ENCODE measurements around the gene HECTD4. TPM values are rescaled to one million over a fixed set of nuclear protein-coding genes. Genes with fewer than 3 reads are reported as not detected.
A peak's percentile ranks its signal among the peaks of the same experiment; 100 is the strongest.

The HECTD4 gene
- total and polyA plus RNA-seq, 9 of the 15 experiments (the other 6 are each of a cell fraction or from before 2014, with no cell fraction given), result 3.5 to 33.3 (median 13.5) TPM

DNA sequence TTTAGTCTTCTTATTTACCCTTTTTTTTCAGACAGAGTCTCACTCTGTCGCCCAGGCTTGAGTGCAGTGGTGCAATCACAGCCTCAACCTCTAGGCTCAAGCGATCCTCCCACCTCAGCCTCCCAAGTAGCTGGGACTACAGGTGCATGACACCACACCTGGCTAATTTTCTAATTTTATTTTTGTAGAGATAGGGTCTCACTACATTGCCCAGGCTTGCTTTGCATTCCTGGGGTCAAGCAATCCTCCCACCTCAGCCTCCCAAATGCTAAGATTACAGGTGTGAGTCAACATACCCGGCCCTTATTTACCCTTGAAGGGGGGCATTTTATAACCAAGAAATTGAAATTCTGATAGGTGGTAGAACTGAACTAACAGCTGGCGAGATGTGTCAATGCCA lies 21.0 kb downstream of the HECTD4 start:
- H3K79me2 ChIP-seq (ENCODE audit: control insufficient read depth, insufficient read depth, low read length), result peaks cover 49% of the 10 kb centered on the region
- ChIA-PET CTCF (ENCODE audit: low intra/inter-chr PET ratio) (no interaction called here), POLR2A (no interaction called here)
- intact Hi-C loops (cut with micrococcal nuclease) (no loop called here), in situ Hi-C loops (cut with MboI) (no loop called here)
- 0 out of 2 replicates have a peak, but pooled peaks cover 3% of the 10 kb centered on the region for H4K20me1 ChIP-seq (replicated peaks; ENCODE audit: control insufficient read depth, insufficient read depth, low read length)
- H3K36me3 ChIP-seq (ENCODE audit: control insufficient read depth, insufficient read depth, low read length), result no peaks in the 10 kb centered on the region
- H3K9me3 ChIP-seq (replicated peaks; ENCODE audit: control insufficient read depth, insufficient read depth, low read depth, low read length), result no peaks in the 10 kb centered on the region
- peaks cover 11 to 15% of the 10 kb centered on the region in 2 experiments; a peak in 4 of 5 replicates for H3K4me1 ChIP-seq (replicated peaks in 1 of 2; ENCODE audit: control insufficient read depth in 2 of 2, insufficient read depth in 2 of 2, low read length in 2 of 2)
- H3K27ac ChIP-seq (ENCODE audit: extremely low read depth, low read depth, low read length), result no peak overlapping the region
- BruUV-seq (replicated peaks), result no TSS peak
- ATAC-seq (no peak), FAIRE-seq (no peak), DNase-seq (ENCODE audit: extremely low read depth in 1 of 4, low spot score in 3 of 4) (no peak)
- no peak overlapping the region for H3K4me3 ChIP-seq
- H3K4me2 ChIP-seq (ENCODE audit: insufficient read depth, low read length), result no peak overlapping the region
- 68% methylated on average over 4 of the region's 4 CpGs for WGBS (ENCODE audit: insufficient coverage, low coverage, missing lambda C conversion rate)
- H2AFZ ChIP-seq (ENCODE audit: low read depth, low read length), result no peak overlapping the region
- TF ChIP-seq ZNF121 (CRISPR knock-in tag; conservative IDR thresholded peaks at IDR 0.05) (peak; percentile 51; the same call in 1 of the 2 replicates), BRD9 (IDR thresholded peaks at IDR 0.05; ENCODE audit: low read depth, partially characterized antibody) (no peak)
- no peak overlapping the region for H3K9ac ChIP-seq (ENCODE audit: insufficient read depth in 1 of 2, low read depth in 2 of 2, low read length in 2 of 2)
- H3K27me3 ChIP-seq (ENCODE audit: control insufficient read depth in 2 of 2, insufficient read depth in 2 of 2, low read length in 2 of 2), result no peaks in the 10 kb centered on the region
- no peaks in the 10 kb centered on the region for H3K9me1 ChIP-seq (ENCODE audit: control insufficient read depth, insufficient read depth, low read length)

DNA sequence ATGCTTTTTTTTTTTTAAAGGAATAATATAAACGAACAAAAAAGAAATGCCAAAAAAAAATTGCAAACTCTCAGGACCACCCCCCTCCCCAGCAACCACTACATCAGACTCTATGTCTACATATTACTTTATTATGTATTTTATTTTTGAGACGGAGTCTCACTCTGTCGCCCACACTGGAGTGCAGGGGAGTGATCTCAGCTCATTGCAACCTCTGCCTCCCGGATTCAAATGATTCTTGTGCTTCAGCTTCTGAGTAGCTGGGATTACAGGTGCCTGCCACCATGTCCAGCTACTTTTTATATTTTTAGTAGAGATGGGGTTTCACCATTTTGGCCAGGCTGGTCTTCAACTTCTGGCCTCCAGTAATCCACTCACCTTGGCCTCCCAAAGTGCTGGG lies 22.9 kb downstream of the HECTD4 start:
- Histone ChIP-seq H3K9ac (ENCODE audit: insufficient read depth in 1 of 2, low read depth in 2 of 2, low read length in 2 of 2) (no peak overlapping the region), H2AFZ (ENCODE audit: low read depth, low read length) (no peak overlapping the region), H3K36me3 (ENCODE audit: control insufficient read depth, insufficient read depth, low read length) (no peaks in the 10 kb centered on the region), H3K79me2 (ENCODE audit: control insufficient read depth, insufficient read depth, low read length) (peaks cover 45% of the 10 kb centered on the region), H3K9me3 (replicated peaks; ENCODE audit: control insufficient read depth, insufficient read depth, low read depth, low read length) (no peaks in the 10 kb centered on the region), H3K27me3 (ENCODE audit: control insufficient read depth in 2 of 2, insufficient read depth in 2 of 2, low read length in 2 of 2) (no peaks in the 10 kb centered on the region), H3K9me1 (ENCODE audit: control insufficient read depth, insufficient read depth, low read length) (no peaks in the 10 kb centered on the region), H3K4me2 (ENCODE audit: insufficient read depth, low read length) (no peak overlapping the region), H4K20me1 (replicated peaks; ENCODE audit: control insufficient read depth, insufficient read depth, low read length) (0 out of 2 replicates have a peak, but pooled peaks cover 3% of the 10 kb centered on the region), H3K4me3 (no peak overlapping the region), H3K4me1 (replicated peaks in 1 of 2; ENCODE audit: control insufficient read depth in 2 of 2, insufficient read depth in 2 of 2, low read length in 2 of 2) (peaks cover 10 to 20% of the 10 kb centered on the region in 2 experiments; a peak in 4 of 5 replicates), H3K27ac (ENCODE audit: extremely low read depth, low read depth, low read length) (no peak overlapping the region)
- in situ Hi-C loops (cut with MboI) (no loop called here), intact Hi-C loops (cut with micrococcal nuclease) (no loop called here)
- no peak for ATAC-seq
- ChIA-PET CTCF (ENCODE audit: low intra/inter-chr PET ratio) (no interaction called here), POLR2A (interaction anchor here (1.0 kb wide), 1 partner anchor 8 kb away, joined by 6 read pairs; no protein-coding TSS in a partner anchor)
- no TSS peak for BruUV-seq (replicated peaks)
- no peak for TF ChIP-seq ZNF408 (CRISPR knock-in tag; IDR thresholded peaks at IDR 0.05; ENCODE audit: low read depth)
- no peak for TF ChIP-seq ARHGAP35 (IDR thresholded peaks at IDR 0.05; ENCODE audit: partially characterized antibody)
- no peak for TF ChIP-seq SMARCC2 (IDR thresholded peaks at IDR 0.05; ENCODE audit: low read depth)
- no peak for TF ChIP-seq ILK (tag; IDR thresholded peaks at IDR 0.05; ENCODE audit: borderline replicate concordance, low read depth)
- TF ChIP-seq TEAD4 (IDR thresholded peaks at IDR 0.05; ENCODE audit: low read length), result no peak
- no peak for TF ChIP-seq TEAD4 (CRISPR knock-in tag; IDR thresholded peaks at IDR 0.05; ENCODE audit: borderline replicate concordance)
- TF ChIP-seq, protein P1, sequence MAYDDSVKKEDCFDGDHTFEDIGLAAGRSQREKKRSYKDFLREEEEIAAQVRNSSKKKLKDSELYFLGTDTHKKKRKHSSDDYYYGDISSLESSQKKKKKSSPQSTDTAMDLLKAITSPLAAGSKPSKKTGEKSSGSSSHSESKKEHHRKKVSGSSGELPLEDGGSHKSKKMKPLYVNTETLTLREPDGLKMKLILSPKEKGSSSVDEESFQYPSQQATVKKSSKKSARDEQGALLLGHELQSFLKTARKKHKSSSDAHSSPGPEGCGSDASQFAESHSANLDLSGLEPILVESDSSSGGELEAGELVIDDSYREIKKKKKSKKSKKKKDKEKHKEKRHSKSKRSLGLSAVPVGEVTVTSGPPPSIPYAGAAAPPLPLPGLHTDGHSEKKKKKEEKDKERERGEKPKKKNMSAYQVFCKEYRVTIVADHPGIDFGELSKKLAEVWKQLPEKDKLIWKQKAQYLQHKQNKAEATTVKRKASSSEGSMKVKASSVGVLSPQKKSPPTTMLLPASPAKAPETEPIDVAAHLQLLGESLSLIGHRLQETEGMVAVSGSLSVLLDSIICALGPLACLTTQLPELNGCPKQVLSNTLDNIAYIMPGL (CRISPR knock-in tag; IDR thresholded peaks at IDR 0.05), result no peak
- WGBS (ENCODE audit: insufficient coverage, low coverage, missing lambda C conversion rate), result 81% methylated on average over 4 of the region's 4 CpGs
- FAIRE-seq, result no peak
- no peak for DNase-seq (ENCODE audit: extremely low read depth in 1 of 4, low spot score in 3 of 4)

Data from K562 (cell line).